ENCODE data around the gene HDAC7. TPM values are rescaled to one million over a fixed set of nuclear protein-coding genes. Genes with fewer than 3 reads are reported as not detected.

HDAC7 gene
- total and polyA plus RNA-seq, 2 experiments from 2014 or later, result 41.3 to 60.1 TPM

DNA sequence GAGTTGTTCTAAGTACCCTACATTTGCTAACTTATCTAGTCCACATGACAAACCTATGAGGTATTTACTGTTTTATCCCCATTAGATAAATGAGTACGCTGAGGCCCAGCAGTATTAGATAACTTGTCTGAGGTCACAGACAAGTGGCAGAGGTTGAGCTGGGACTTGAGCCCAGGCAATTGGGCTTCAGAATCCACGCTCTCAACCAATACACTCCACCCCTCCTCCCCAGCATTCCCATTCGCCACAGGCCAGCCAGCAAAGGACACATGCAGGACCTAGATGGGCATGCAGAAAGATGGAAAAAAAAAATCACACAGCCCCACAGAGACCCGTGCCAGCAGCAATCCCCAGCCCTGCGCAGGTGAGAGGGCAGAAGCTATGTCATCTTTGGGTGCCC, 12.4 kb downstream of the HDAC7 start:
- H3K9me2 ChIP-seq (ENCODE audit: insufficient read depth), result no peaks in the 10 kb centered on the region
- H3K27ac ChIP-seq (ENCODE audit: low read depth), result 0 out of 2 replicates have a peak overlapping the region, but pooled peaks have one; percentile 32
- peaks cover 98% of the 10 kb centered on the region for H3K79me2 ChIP-seq (replicated peaks; ENCODE audit: insufficient read depth)
- H3K4me2 ChIP-seq, result peak overlapping the region; percentile 49; the same call in 1 of the 2 replicates
- Mint-ChIP-seq H3K27me3 (ENCODE audit: insufficient read depth, low read depth, poor library complexity) (peaks cover 12% of the 10 kb centered on the region), H3K27ac (peak overlapping the region; percentile 29), H3K4me1 (peaks cover 84% of the 10 kb centered on the region), H3K36me3 (ENCODE audit: low read depth) (peaks cover 18% of the 10 kb centered on the region), H3K9me3 (no peaks in the 10 kb centered on the region; the same call in 2 of the 3 replicates), H3K4me3 (no peak overlapping the region)
- H4K20me1 ChIP-seq (replicated peaks; ENCODE audit: insufficient read depth), result peaks cover 32% of the 10 kb centered on the region
- H3K36me3 ChIP-seq (ENCODE audit: insufficient read depth), result no peaks in the 10 kb centered on the region; the same call in 1 of the 2 replicates
- peaks cover 7% of the 10 kb centered on the region for H3F3A ChIP-seq (replicated peaks; ENCODE audit: low read depth)
- no peak overlapping the region for H2AFZ ChIP-seq
- ATAC-seq (no peak), DNase-seq (ENCODE audit: low spot score) (no peak)
- H3K4me1 ChIP-seq (ENCODE audit: insufficient read depth), result peaks cover 55% of the 10 kb centered on the region
- TF ChIP-seq JUNB (IDR thresholded peaks at IDR 0.05; ENCODE audit: unreplicated experiment) (no peak), EZH2phosphoT487 (IDR thresholded peaks at IDR 0.05; ENCODE audit: unreplicated experiment) (no peak), EZH2 (IDR thresholded peaks at IDR 0.05; ENCODE audit: low read depth, unreplicated experiment) (no peak), POLR2AphosphoS5 (IDR thresholded peaks at IDR 0.05; ENCODE audit: low read depth) (no peak), ZNF114 (CRISPR knock-in tag; IDR thresholded peaks at IDR 0.05) (no peak), ZNF331 (CRISPR knock-in tag; IDR thresholded peaks at IDR 0.05; ENCODE audit: low read depth) (no peak), NANOG (IDR thresholded peaks at IDR 0.05; ENCODE audit: borderline replicate concordance) (no peak), CREB1 (CRISPR knock-in tag; IDR thresholded peaks at IDR 0.05; ENCODE audit: low read depth) (no peak)
- TF ChIP-seq, protein P1, sequence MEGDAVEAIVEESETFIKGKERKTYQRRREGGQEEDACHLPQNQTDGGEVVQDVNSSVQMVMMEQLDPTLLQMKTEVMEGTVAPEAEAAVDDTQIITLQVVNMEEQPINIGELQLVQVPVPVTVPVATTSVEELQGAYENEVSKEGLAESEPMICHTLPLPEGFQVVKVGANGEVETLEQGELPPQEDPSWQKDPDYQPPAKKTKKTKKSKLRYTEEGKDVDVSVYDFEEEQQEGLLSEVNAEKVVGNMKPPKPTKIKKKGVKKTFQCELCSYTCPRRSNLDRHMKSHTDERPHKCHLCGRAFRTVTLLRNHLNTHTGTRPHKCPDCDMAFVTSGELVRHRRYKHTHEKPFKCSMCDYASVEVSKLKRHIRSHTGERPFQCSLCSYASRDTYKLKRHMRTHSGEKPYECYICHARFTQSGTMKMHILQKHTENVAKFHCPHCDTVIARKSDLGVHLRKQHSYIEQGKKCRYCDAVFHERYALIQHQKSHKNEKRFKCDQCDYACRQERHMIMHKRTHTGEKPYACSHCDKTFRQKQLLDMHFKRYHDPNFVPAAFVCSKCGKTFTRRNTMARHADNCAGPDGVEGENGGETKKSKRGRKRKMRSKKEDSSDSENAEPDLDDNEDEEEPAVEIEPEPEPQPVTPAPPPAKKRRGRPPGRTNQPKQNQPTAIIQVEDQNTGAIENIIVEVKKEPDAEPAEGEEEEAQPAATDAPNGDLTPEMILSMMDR (conservative IDR thresholded peaks at IDR 0.05; ENCODE audit: low read depth in 2 of 2), result no peak
- TF ChIP-seq, protein P2, sequence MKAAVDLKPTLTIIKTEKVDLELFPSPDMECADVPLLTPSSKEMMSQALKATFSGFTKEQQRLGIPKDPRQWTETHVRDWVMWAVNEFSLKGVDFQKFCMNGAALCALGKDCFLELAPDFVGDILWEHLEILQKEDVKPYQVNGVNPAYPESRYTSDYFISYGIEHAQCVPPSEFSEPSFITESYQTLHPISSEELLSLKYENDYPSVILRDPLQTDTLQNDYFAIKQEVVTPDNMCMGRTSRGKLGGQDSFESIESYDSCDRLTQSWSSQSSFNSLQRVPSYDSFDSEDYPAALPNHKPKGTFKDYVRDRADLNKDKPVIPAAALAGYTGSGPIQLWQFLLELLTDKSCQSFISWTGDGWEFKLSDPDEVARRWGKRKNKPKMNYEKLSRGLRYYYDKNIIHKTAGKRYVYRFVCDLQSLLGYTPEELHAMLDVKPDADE (IDR thresholded peaks at IDR 0.05), result no peak
- TF ChIP-seq, protein P3, sequence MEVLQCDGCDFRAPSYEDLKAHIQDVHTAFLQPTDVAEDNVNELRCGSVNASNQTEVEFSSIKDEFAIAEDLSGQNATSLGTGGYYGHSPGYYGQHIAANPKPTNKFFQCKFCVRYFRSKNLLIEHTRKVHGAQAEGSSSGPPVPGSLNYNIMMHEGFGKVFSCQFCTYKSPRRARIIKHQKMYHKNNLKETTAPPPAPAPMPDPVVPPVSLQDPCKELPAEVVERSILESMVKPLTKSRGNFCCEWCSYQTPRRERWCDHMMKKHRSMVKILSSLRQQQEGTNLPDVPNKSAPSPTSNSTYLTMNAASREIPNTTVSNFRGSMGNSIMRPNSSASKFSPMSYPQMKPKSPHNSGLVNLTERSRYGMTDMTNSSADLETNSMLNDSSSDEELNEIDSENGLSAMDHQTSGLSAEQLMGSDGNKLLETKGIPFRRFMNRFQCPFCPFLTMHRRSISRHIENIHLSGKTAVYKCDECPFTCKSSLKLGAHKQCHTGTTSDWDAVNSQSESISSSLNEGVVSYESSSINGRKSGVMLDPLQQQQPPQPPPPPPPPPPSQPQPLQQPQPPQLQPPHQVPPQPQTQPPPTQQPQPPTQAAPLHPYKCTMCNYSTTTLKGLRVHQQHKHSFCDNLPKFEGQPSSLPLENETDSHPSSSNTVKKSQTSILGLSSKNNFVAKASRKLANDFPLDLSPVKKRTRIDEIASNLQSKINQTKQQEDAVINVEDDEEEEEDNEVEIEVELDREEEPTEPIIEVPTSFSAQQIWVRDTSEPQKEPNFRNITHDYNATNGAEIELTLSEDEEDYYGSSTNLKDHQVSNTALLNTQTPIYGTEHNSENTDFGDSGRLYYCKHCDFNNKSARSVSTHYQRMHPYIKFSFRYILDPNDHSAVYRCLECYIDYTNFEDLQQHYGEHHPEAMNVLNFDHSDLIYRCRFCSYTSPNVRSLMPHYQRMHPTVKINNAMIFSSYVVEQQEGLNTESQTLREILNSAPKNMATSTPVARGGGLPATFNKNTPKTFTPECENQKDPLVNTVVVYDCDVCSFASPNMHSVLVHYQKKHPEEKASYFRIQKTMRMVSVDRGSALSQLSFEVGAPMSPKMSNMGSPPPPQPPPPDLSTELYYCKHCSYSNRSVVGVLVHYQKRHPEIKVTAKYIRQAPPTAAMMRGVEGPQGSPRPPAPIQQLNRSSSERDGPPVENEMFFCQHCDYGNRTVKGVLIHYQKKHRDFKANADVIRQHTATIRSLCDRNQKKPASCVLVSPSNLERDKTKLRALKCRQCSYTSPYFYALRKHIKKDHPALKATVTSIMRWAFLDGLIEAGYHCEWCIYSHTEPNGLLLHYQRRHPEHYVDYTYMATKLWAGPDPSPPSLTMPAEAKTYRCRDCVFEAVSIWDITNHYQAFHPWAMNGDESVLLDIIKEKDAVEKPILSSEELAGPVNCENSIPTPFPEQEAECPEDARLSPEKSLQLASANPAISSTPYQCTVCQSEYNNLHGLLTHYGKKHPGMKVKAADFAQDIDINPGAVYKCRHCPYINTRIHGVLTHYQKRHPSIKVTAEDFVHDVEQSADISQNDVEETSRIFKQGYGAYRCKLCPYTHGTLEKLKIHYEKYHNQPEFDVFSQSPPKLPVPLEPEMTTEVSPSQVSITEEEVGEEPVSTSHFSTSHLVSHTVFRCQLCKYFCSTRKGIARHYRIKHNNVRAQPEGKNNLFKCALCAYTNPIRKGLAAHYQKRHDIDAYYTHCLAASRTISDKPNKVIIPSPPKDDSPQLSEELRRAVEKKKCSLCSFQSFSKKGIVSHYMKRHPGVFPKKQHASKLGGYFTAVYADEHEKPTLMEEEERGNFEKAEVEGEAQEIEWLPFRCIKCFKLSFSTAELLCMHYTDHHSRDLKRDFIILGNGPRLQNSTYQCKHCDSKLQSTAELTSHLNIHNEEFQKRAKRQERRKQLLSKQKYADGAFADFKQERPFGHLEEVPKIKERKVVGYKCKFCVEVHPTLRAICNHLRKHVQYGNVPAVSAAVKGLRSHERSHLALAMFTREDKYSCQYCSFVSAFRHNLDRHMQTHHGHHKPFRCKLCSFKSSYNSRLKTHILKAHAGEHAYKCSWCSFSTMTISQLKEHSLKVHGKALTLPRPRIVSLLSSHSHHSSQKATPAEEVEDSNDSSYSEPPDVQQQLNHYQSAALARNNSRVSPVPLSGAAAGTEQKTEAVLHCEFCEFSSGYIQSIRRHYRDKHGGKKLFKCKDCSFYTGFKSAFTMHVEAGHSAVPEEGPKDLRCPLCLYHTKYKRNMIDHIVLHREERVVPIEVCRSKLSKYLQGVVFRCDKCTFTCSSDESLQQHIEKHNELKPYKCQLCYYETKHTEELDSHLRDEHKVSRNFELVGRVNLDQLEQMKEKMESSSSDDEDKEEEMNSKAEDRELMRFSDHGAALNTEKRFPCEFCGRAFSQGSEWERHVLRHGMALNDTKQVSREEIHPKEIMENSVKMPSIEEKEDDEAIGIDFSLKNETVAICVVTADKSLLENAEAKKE (CRISPR knock-in tag; IDR thresholded peaks at IDR 0.05), result no peak
- TF ChIP-seq, protein P4, sequence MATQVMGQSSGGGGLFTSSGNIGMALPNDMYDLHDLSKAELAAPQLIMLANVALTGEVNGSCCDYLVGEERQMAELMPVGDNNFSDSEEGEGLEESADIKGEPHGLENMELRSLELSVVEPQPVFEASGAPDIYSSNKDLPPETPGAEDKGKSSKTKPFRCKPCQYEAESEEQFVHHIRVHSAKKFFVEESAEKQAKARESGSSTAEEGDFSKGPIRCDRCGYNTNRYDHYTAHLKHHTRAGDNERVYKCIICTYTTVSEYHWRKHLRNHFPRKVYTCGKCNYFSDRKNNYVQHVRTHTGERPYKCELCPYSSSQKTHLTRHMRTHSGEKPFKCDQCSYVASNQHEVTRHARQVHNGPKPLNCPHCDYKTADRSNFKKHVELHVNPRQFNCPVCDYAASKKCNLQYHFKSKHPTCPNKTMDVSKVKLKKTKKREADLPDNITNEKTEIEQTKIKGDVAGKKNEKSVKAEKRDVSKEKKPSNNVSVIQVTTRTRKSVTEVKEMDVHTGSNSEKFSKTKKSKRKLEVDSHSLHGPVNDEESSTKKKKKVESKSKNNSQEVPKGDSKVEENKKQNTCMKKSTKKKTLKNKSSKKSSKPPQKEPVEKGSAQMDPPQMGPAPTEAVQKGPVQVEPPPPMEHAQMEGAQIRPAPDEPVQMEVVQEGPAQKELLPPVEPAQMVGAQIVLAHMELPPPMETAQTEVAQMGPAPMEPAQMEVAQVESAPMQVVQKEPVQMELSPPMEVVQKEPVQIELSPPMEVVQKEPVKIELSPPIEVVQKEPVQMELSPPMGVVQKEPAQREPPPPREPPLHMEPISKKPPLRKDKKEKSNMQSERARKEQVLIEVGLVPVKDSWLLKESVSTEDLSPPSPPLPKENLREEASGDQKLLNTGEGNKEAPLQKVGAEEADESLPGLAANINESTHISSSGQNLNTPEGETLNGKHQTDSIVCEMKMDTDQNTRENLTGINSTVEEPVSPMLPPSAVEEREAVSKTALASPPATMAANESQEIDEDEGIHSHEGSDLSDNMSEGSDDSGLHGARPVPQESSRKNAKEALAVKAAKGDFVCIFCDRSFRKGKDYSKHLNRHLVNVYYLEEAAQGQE (IDR thresholded peaks at IDR 0.05; ENCODE audit: unreplicated experiment), result no peak
- H3K27me3 ChIP-seq (ENCODE audit: insufficient read depth), result no peaks in the 10 kb centered on the region
- no peak overlapping the region for H3K4me3 ChIP-seq

Data from GM23338 (cell line).